K562 (cell line): ENCODE results near the gene VKORC1.

Experiments used
- CTCF ChIP-seq, 3 experiments: IDR thresholded peaks in 2 of 3; conservative IDR thresholded peaks in 1 of 3; 2 replicates each; pipeline ENCODE4 v1.5.1; 2011 to 2012; ENCODE audit warnings: low read length in 3 of 3, mild to moderate bottlenecking in 3 of 3, control low read depth in 2 of 3, improper control_type of control experiment in 1 of 3, inconsistent platforms in 1 of 3, low read depth in 1 of 3, mixed read lengths in 1 of 3, moderate library complexity in 1 of 3; ENCODE audit not compliant: insufficient read depth in 2 of 3
- JUNB ChIP-seq: fragments of 450-650 bp; formaldehyde crosslinking; conservative IDR thresholded peaks from 2 replicates; pipeline ENCODE4 v1.4.0; 2020; ENCODE audit warnings: mild to moderate bottlenecking
- POLR2A ChIP-seq: fragments of 450-650 bp; conservative IDR thresholded peaks from 2 replicates; pipeline ENCODE4 v1.6.1; 2016
- TCF3 ChIP-seq: sonication (generic); formaldehyde crosslinking; IDR thresholded peaks from 2 replicates; pipeline ENCODE4 v1.4.0; 2020; ENCODE audit warnings: mild to moderate bottlenecking, missing genetic modification reagents
- TEAD4 ChIP-seq, 2 experiments: sonication (generic) in 1 of 2; formaldehyde crosslinking in 1 of 2; IDR thresholded peaks; 2 replicates each; pipeline versions ENCODE4 v1.6.1 to v1.8.0; 2012 to 2022; ENCODE audit warnings: borderline replicate concordance in 1 of 2, inconsistent platforms in 1 of 2, low read length in 1 of 2, mild to moderate bottlenecking in 1 of 2, missing genetic modification reagents in 1 of 2
- ZNF146 ChIP-seq: IDR thresholded peaks from one replicate; pipeline ENCODE4 v1.6.1; 2018; ENCODE audit warnings: missing compliant biosample characterization; ENCODE audit not compliant: unreplicated experiment
- ZNF175 ChIP-seq: fragments of 200-800 bp; sonication (Bioruptor generic); IDR thresholded peaks from 2 replicates; pipeline ENCODE4 v1.6.1; 2016; ENCODE audit warnings: low read depth, mild to moderate bottlenecking, missing genetic modification characterization, missing compliant biosample characterization
- ZNF3 ChIP-seq: fragments of 250-450 bp; sonication (Bioruptor Pico); IDR thresholded peaks from 2 replicates; pipeline ENCODE4 v1.5.0; 2021; ENCODE audit warnings: mild to moderate bottlenecking, moderate library complexity
- TF ChIP-seq, protein P1 (sequence below): sonication (generic); formaldehyde crosslinking; IDR thresholded peaks from 2 replicates; pipeline ENCODE4 v1.8.0; 2022; ENCODE audit warnings: mild to moderate bottlenecking, missing genetic modification reagents, borderline replicate concordance

DNA sequence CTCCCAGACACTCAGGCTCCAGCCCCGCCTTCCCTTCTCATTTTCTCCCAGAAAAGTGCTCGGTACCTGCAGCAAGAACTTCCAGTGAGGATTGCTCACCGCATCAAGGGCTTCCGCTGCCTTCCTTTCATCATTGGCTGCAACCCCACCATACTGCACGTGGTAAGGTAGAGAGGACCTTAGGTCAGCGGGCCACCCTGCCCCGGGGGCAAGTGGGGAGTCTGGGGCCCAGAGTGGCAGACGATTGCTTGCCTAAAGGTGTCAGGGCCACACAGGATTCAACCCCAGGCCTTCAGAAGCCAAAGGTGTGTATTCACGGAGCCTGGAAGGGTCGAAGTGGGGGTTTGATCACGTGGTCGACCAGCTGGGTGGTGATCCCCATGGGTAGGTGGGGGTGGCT lies 15.0 kb upstream of the VKORC1 start:
- TF ChIP-seq ZNF146 (CRISPR knock-in tag) (no peak), CTCF (IDR thresholded peaks at IDR 0.05 in 2 of 3, conservative IDR thresholded peaks at IDR 0.05 in 1 of 3; ENCODE audit: insufficient read depth in 2 of 3, low read depth in 1 of 3, low read length in 3 of 3) (no peak), TEAD4 (IDR thresholded peaks at IDR 0.05; ENCODE audit: low read length) (no peak), TEAD4 (CRISPR knock-in tag; IDR thresholded peaks at IDR 0.05; ENCODE audit: borderline replicate concordance) (no peak), ZNF3 (CRISPR knock-in tag) (no peak), TCF3 (no peak), POLR2A (no peak), ZNF175 (CRISPR knock-in tag) (no peak), JUNB (CRISPR knock-in tag) (no peak)
- TF ChIP-seq, protein P1, sequence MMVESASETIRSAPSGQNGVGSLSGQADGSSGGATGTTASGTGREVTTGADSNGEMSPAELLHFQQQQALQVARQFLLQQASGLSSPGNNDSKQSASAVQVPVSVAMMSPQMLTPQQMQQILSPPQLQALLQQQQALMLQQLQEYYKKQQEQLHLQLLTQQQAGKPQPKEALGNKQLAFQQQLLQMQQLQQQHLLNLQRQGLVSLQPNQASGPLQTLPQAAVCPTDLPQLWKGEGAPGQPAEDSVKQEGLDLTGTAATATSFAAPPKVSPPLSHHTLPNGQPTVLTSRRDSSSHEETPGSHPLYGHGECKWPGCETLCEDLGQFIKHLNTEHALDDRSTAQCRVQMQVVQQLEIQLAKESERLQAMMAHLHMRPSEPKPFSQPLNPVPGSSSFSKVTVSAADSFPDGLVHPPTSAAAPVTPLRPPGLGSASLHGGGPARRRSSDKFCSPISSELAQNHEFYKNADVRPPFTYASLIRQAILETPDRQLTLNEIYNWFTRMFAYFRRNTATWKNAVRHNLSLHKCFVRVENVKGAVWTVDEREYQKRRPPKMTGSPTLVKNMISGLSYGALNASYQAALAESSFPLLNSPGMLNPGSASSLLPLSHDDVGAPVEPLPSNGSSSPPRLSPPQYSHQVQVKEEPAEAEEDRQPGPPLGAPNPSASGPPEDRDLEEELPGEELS = no peak
